Activated CD4-positive, CD25-positive, alpha-beta regulatory T cell treated with anti-CD3 and anti-CD28 coated beads, Interleukin-2, amount 50 U/mL, for 16 hours (primary cell): ENCODE measurements around the gene HOXB2.
"Not testable (repeated sequence)": the region's sequence is repeated elsewhere in the genome, so short reads cannot be mapped to it uniquely, and the experiment has no call there.

Experiments
- DNase-seq: peaks from one replicate; pipeline ENCODE4 v3.0.0-alpha.2; 2020; ENCODE audit warnings: low read depth, low spot score

The HOXB2 gene

GRCh38 chr17:48541036-48541576 lies 3.8 kb downstream of the HOXB2 start:
- no peak for DNase-seq

- no peak for DNase-seq
These were observed 4.7 kb downstream of the HOXB2 start for GRCh38 chr17:48540213-48540612.

GRCh38 chr17:48539177-48539576 lies 5.7 kb downstream of the HOXB2 start:
- no peak for DNase-seq

GRCh38 chr17:48537316-48537715 lies 7.6 kb downstream of the HOXB2 start:
- no peak for DNase-seq

GRCh38 chr17:48535793-48536559 lies 8.9 kb downstream of the HOXB2 start:
- not testable (repeated sequence) for DNase-seq

GRCh38 chr17:48532261-48532660 lies 12.6 kb downstream of the HOXB2 start:
- no peak for DNase-seq

GRCh38 chr17:48530887-48531272 lies 14.0 kb downstream of the HOXB2 start, which contains the start of gene HOXB1:
HOXB1 (minus strand) TSS chr17:48531011; CDS start chr17:48530904, 107 bp downstream.
- DNase-seq, result no peak

GRCh38 chr17:48530208-48530886 lies 14.6 kb downstream of the HOXB2 start:
- no peak for DNase-seq

GRCh38 chr17:48529683-48530009 lies 15.3 kb downstream of the HOXB2 start:
- no peak for DNase-seq

GRCh38 chr17:48528936-48529682 lies 15.8 kb downstream of the HOXB2 start:
- DNase-seq, result no peak

- DNase-seq, result no peak
These were observed 16.6 kb downstream of the HOXB2 start for GRCh38 chr17:48528153-48528935.

- DNase-seq, result no peak
These were observed 17.4 kb downstream of the HOXB2 start for GRCh38 chr17:48527547-48527932.

- no peak for DNase-seq
These were observed 18.0 kb downstream of the HOXB2 start for GRCh38 chr17:48526608-48527546.

- DNase-seq, result no peak
These were observed 21.9 kb downstream of the HOXB2 start for GRCh38 chr17:48523010-48523409.

- no peak for DNase-seq
These were observed 22.8 kb downstream of the HOXB2 start for GRCh38 chr17:48522031-48522653.

GRCh38 chr17:48520631-48521079 lies 24.3 kb downstream of the HOXB2 start:
- no peak for DNase-seq

- DNase-seq, result no peak
These were observed 25.5 kb downstream of the HOXB2 start for GRCh38 chr17:48519427-48519826.

GRCh38 chr17:48517478-48517877 lies 27.4 kb downstream of the HOXB2 start:
- no peak for DNase-seq

GRCh38 chr17:48515925-48516900 lies 28.7 kb downstream of the HOXB2 start:
- DNase-seq, result no peak
